K562 (cell line): Measurements from ENCODE around the gene VWDE. TPM values are rescaled to one million over a fixed set of nuclear protein-coding genes. Genes with fewer than 3 reads are reported as not detected.

Experiments used
- ATAC-seq: fragments of 200-7000 bp; cut with Tn5 transposase; 3 replicates; pipeline ENCODE4 v1.9.1; 2020; ENCODE audit warnings: moderate library complexity
- BruUV-seq: library from RNA; stranded (reverse); fragments of 400-500 nt; replicated peaks from 2 replicates; lab custom pipeline; 2021; lab: Mats Ljungman, UMichigan
- CTCF ChIA-PET: fragments of 300-600 bp; formaldehyde crosslinking; extraction: SDS; loops from one replicate; lab custom pipeline; 2021; ENCODE audit warnings: low intra/inter-chr PET ratio; lab: Yijun Ruan, JAX
- POLR2A ChIA-PET: fragments of 300-600, 350-650 bp; sonication (Branson Sonifier 250); formaldehyde crosslinking; extraction: SDS; loops from one replicate; lab custom pipeline; 2021; ENCODE audit warnings: antibody characterized with exemption, inconsistent platforms; lab: Yijun Ruan, JAX
- DNase-seq, 4 experiments: peaks; one replicate each; pipeline versions ENCODE4 v3.0.0 to v3.0.0-alpha.2; 2011 to 2018; ENCODE audit warnings: low spot score in 3 of 4, mixed read lengths in 3 of 4; ENCODE audit errors: extremely low read depth in 1 of 4
- FAIRE-seq: peaks from 2 replicates; lab custom pipeline; 2011; peaks lifted over from hg19 to GRCh38; lab: Jason Lieb, UNC
- H2AFZ ChIP-seq: 2 replicates; pipeline ENCODE4 v1.6.0; 2011; ENCODE audit warnings: low read depth, low read length, control low read depth, inconsistent platforms
- H3K27ac ChIP-seq: fragments of 200-600 bp; 3 replicates; pipeline ENCODE4 v1.8.0; 2011; ENCODE audit warnings: low read depth, mild to moderate bottlenecking, control low read depth, inconsistent platforms, low read length, moderate library complexity, mixed read lengths; ENCODE audit errors: extremely low read depth
- H3K27me3 ChIP-seq, 2 experiments: fragments of 300-600 bp in 1 of 2; 2 replicates in 1 of 2; 3 replicates in 1 of 2; pipeline versions ENCODE4 v1.6.0 to v1.8.0; 2011; ENCODE audit warnings: inconsistent platforms in 2 of 2, low read length in 2 of 2, mild to moderate bottlenecking in 1 of 2, mixed read lengths in 1 of 2, moderate library complexity in 1 of 2; ENCODE audit not compliant: control insufficient read depth in 2 of 2, insufficient read depth in 2 of 2
- H3K36me3 ChIP-seq: fragments of 300-600 bp; 3 replicates; pipeline ENCODE4 v1.8.0; 2011; ENCODE audit warnings: mild to moderate bottlenecking, low read length, inconsistent platforms; ENCODE audit not compliant: control insufficient read depth, insufficient read depth
- H3K4me1 ChIP-seq, 2 experiments: fragments of 200-600 bp in 1 of 2; replicated peaks in 1 of 2; 2 replicates in 1 of 2; 3 replicates in 1 of 2; pipeline versions ENCODE4 v1.5.1 to v1.8.0; 2011; ENCODE audit warnings: inconsistent platforms in 2 of 2, low read length in 2 of 2, mild to moderate bottlenecking in 1 of 2, mixed read lengths in 1 of 2, moderate library complexity in 1 of 2; ENCODE audit not compliant: control insufficient read depth in 2 of 2, insufficient read depth in 2 of 2
- H3K4me2 ChIP-seq: 2 replicates; pipeline ENCODE4 v1.6.1; 2011; ENCODE audit warnings: low read length, control low read depth, inconsistent platforms, mixed read lengths; ENCODE audit not compliant: insufficient read depth
- H3K4me3 ChIP-seq: fragments of 200-600 bp; sonication (generic), shearing (Covaris generic); 2 replicates; pipeline ENCODE4 v1.5.1; 2016; ENCODE audit warnings: control low read depth, inconsistent platforms
- H3K79me2 ChIP-seq: fragments of 200-600 bp; 3 replicates; pipeline ENCODE4 v1.8.0; 2011; ENCODE audit warnings: low read length, inconsistent platforms; ENCODE audit not compliant: control insufficient read depth, insufficient read depth
- H3K9ac ChIP-seq, 2 experiments: 2 replicates each; pipeline versions ENCODE4 v1.6.0 to v1.6.1; 2011; ENCODE audit warnings: low read depth in 2 of 2, low read length in 2 of 2, control low read depth in 1 of 2, inconsistent platforms in 1 of 2, mild to moderate bottlenecking in 1 of 2, mixed read lengths in 1 of 2; ENCODE audit not compliant: insufficient read depth in 1 of 2
- H3K9me1 ChIP-seq: one replicate; pipeline ENCODE4 v1.6.0; 2011; ENCODE audit warnings: inconsistent platforms, mild to moderate bottlenecking, low read length, moderate library complexity; ENCODE audit not compliant: control insufficient read depth, insufficient read depth
- H3K9me3 ChIP-seq: replicated peaks from 2 replicates; pipeline ENCODE4 v1.5.1; 2011; ENCODE audit warnings: low read depth, low read length, inconsistent platforms; ENCODE audit not compliant: control insufficient read depth, insufficient read depth
- H4K20me1 ChIP-seq: replicated peaks from 2 replicates; pipeline ENCODE4 v1.6.1; 2011; ENCODE audit warnings: low read length, inconsistent platforms, mixed read lengths; ENCODE audit not compliant: control insufficient read depth, insufficient read depth
- GATAD2B ChIP-seq: fragments of 450-650 bp; IDR thresholded peaks from 2 replicates; pipeline ENCODE4 v1.6.1; 2017; ENCODE audit warnings: mild to moderate bottlenecking, borderline replicate concordance
- MTA1 ChIP-seq: fragments of 450-650 bp; IDR thresholded peaks from 2 replicates; pipeline ENCODE4 v1.6.1; 2017; ENCODE audit warnings: borderline replicate concordance
- MYC ChIP-seq, 2 experiments: fragments of 250-450 bp in 1 of 2; sonication (Bioruptor Pico) in 1 of 2; IDR thresholded peaks; 2 replicates each; pipeline versions ENCODE4 v1.5.1 to v1.6.1; 2012 to 2021; ENCODE audit warnings: low read depth in 2 of 2, borderline replicate concordance in 1 of 2, improper control_type of control experiment in 1 of 2, low read length in 1 of 2, mild to moderate bottlenecking in 1 of 2, moderate library complexity in 1 of 2
- NELFE ChIP-seq: IDR thresholded peaks from 2 replicates; pipeline ENCODE4 v1.6.1; 2011; ENCODE audit warnings: mild to moderate bottlenecking; ENCODE audit not compliant: insufficient read depth, insufficient read length
- NUFIP1 ChIP-seq: fragments of 450-650 bp; IDR thresholded peaks from 2 replicates; pipeline ENCODE4 v1.6.1; 2018; ENCODE audit not compliant: partially characterized antibody
- RAD51 ChIP-seq: fragments of 450-650 bp; IDR thresholded peaks from 2 replicates; pipeline ENCODE4 v1.7.1; 2016; ENCODE audit warnings: low read depth, mild to moderate bottlenecking, borderline replicate concordance
- RHOXF2B ChIP-seq: fragments of 250-450 bp; sonication (Bioruptor Pico); conservative IDR thresholded peaks from 2 replicates; pipeline ENCODE4 v1.5.1; 2021
- STAG1 ChIP-seq: sonication (generic); formaldehyde crosslinking; IDR thresholded peaks from 2 replicates; pipeline ENCODE4 v1.5.0; 2020; ENCODE audit warnings: missing genetic modification reagents, borderline replicate concordance
- TCFL5 ChIP-seq: fragments of 250-450 bp; sonication (Bioruptor Pico); conservative IDR thresholded peaks from 2 replicates; pipeline ENCODE4 v1.6.1; 2021; ENCODE audit warnings: mild to moderate bottlenecking, moderate library complexity, matching md5 sums
- ZC3H8 ChIP-seq: fragments of 450-650 bp; IDR thresholded peaks from 2 replicates; pipeline ENCODE4 v1.6.1; 2017
- ZNF354B ChIP-seq: fragments of 250-450 bp; sonication (Bioruptor Pico); IDR thresholded peaks from 2 replicates; pipeline ENCODE4 v1.4.0; 2020
- ZNF41 ChIP-seq: fragments of 250-450 bp; sonication (Bioruptor Pico); conservative IDR thresholded peaks from 2 replicates; pipeline ENCODE4 v1.4.0; 2020; ENCODE audit warnings: mild to moderate bottlenecking
- ZNF431 ChIP-seq: sonication (generic); formaldehyde crosslinking; IDR thresholded peaks from 2 replicates; pipeline ENCODE4 v1.8.0; 2022; ENCODE audit warnings: mild to moderate bottlenecking, missing genetic modification reagents
- ZNF507 ChIP-seq: conservative IDR thresholded peaks from 2 replicates; pipeline ENCODE4 v1.6.1; 2017; ENCODE audit warnings: missing genetic modification characterization, missing compliant biosample characterization
- in situ Hi-C: fragments of 300-500 bp; cut with MboI; formaldehyde crosslinking; loops from 4 replicates; pipeline ENCODE4 v1.15.0; 2018; ENCODE audit warnings: inconsistent platforms, mixed read lengths
- intact Hi-C: fragments of 100-400 bp; cut with micrococcal nuclease; formaldehyde crosslinking; loops from 2 replicates; pipeline ENCODE4 v1.14.2; 2022
- polyA plus RNA-seq, 8 experiments: library from polyadenylated mRNA; depleted of rRNA in 4 of 8; stranded (reverse) in 5 of 8; unstranded in 3 of 8; fragments of >200 nt; fragmentation: Nextera tagmentation in 2 of 8; fragmentation: Illumina TruSeq in 1 of 8; extraction: Ambion mirVana in 2 of 8; extraction: Trizol in 1 of 8; gene quantifications; 2 replicates each; pipeline versions ENCODE4 v1.2.1 to v1.2.3, GENCODE V29; 2011 to 2014; ENCODE audit warnings: inconsistent platforms in 1 of 8, missing spikeins in 1 of 8
- total RNA-seq, 7 experiments: library from RNA; depleted of rRNA in 6 of 7; stranded (reverse); fragments of >200 nt in 6 of 7; fragmentation: Illumina TruSeq in 2 of 7; extraction: Trizol in 2 of 7; gene quantifications; 2 replicates each; pipeline versions ENCODE4 v1.2.1 to v1.2.3, GENCODE V29; 2011 to 2021; ENCODE audit warnings: low replicate concordance in 1 of 7
- TF ChIP-seq, protein P1 (sequence below): fragments of 450-650 bp; IDR thresholded peaks from 2 replicates; pipeline ENCODE4 v1.6.1; 2016
- TF ChIP-seq, protein P2 (sequence below): fragments of 250-450 bp; sonication (Bioruptor Pico); IDR thresholded peaks from 2 replicates; pipeline ENCODE4 v1.4.0; 2020

VWDE gene
- total and polyA plus RNA-seq, 9 of the 15 experiments (the other 6 are each of a cell fraction or from before 2014, with no cell fraction given): 40.6 to 162 (median 95.2) TPM

DNA sequence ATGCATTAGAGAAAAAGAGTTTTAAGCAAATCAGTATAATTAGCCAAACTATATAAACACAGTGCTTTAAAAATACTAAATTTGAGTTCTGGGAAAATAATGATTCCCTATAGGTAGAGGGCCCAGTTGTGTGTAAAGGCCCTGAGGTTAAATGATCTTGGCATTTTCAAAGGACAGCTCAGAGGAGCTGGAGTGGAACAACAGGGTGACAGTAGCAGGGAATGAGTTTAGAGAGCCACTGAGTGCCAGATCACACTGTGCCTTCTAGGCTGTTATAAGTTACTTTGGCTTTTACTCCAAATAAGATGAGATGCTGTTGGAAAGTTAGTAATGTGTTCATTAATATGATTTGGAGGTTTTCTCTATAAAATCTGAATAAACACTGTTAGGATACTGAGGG lies 34.6 kb downstream of the VWDE start:
- H3K4me1 ChIP-seq: no peaks in the 10 kb centered on the region
- TF ChIP-seq MTA1: no peak
- no peak for TF ChIP-seq NUFIP1
- TF ChIP-seq, protein P1, sequence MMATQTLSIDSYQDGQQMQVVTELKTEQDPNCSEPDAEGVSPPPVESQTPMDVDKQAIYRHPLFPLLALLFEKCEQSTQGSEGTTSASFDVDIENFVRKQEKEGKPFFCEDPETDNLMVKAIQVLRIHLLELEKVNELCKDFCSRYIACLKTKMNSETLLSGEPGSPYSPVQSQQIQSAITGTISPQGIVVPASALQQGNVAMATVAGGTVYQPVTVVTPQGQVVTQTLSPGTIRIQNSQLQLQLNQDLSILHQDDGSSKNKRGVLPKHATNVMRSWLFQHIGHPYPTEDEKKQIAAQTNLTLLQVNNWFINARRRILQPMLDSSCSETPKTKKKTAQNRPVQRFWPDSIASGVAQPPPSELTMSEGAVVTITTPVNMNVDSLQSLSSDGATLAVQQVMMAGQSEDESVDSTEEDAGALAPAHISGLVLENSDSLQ: no peak
- TF ChIP-seq NELFE: no peak
- no peak for TF ChIP-seq ZNF431
- no peak for TF ChIP-seq ZNF507
- TF ChIP-seq, protein P2, sequence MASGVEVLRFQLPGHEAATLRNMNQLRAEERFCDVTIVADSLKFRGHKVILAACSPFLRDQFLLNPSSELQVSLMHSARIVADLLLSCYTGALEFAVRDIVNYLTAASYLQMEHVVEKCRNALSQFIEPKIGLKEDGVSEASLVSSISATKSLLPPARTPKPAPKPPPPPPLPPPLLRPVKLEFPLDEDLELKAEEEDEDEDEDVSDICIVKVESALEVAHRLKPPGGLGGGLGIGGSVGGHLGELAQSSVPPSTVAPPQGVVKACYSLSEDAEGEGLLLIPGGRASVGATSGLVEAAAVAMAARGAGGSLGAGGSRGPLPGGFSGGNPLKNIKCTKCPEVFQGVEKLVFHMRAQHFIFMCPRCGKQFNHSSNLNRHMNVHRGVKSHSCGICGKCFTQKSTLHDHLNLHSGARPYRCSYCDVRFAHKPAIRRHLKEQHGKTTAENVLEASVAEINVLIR (CRISPR knock-in tag): no peak
- TF ChIP-seq GATAD2B: no peak
- TF ChIP-seq STAG1 (CRISPR knock-in tag): no peak
- no peak for TF ChIP-seq ZNF354B (CRISPR knock-in tag)
- no peak for TF ChIP-seq RHOXF2B (CRISPR knock-in tag)
- no peak for TF ChIP-seq TCFL5
- no peak for TF ChIP-seq ZNF41 (CRISPR knock-in tag)
- TF ChIP-seq RAD51: no peak
- no peak for TF ChIP-seq ZC3H8
- TF ChIP-seq MYC (IDR thresholded peaks at IDR 0.05; ENCODE audit: low read depth, low read length): no peak
- no peak for TF ChIP-seq MYC (CRISPR knock-in tag; IDR thresholded peaks at IDR 0.05; ENCODE audit: borderline replicate concordance, low read depth)
- no TSS peak for BruUV-seq
- H3K9me3 ChIP-seq: no peaks in the 10 kb centered on the region
- ATAC-seq: peak; percentile 53
- in situ Hi-C loops: no loop called here
- no peak overlapping the region for H3K27ac ChIP-seq
- H2AFZ ChIP-seq: no peak overlapping the region
- H3K27me3 ChIP-seq: no peaks in the 10 kb centered on the region
- no peaks in the 10 kb centered on the region for H4K20me1 ChIP-seq
- H3K79me2 ChIP-seq: peaks cover 63% of the 10 kb centered on the region
- no peak for DNase-seq
- H3K4me2 ChIP-seq: no peak overlapping the region
- ChIA-PET CTCF (no interaction called here), POLR2A (interaction anchor here (1.3 to 1.6 kb wide), 2 partner anchors 9 to 16 kb away, joined by 3 read pairs; no protein-coding TSS in a partner anchor)
- intact Hi-C loops: no loop called here
- FAIRE-seq: no peak
- H3K36me3 ChIP-seq: peaks cover 94% of the 10 kb centered on the region
- no peak overlapping the region for H3K4me3 ChIP-seq
- H3K9ac ChIP-seq: no peak overlapping the region
- H3K9me1 ChIP-seq: no peaks in the 10 kb centered on the region
